CD4-positive, alpha-beta T cell treated with Interleukin-2 at 100 ng/mL for 4 hours (primary cell): Measurements from ENCODE around the gene AZIN2.
A peak's percentile ranks its signal among the peaks of the same experiment; 100 is the strongest.
"Not testable (repeated sequence)": the region's sequence is repeated elsewhere in the genome, so short reads cannot be mapped to it uniquely, and the experiment has no call there.

Experiments used
- DNase-seq: peaks from one replicate; pipeline ENCODE4 v3.0.0-alpha.2; 2020; ENCODE audit warnings: low spot score

AZIN2 gene

DNA sequence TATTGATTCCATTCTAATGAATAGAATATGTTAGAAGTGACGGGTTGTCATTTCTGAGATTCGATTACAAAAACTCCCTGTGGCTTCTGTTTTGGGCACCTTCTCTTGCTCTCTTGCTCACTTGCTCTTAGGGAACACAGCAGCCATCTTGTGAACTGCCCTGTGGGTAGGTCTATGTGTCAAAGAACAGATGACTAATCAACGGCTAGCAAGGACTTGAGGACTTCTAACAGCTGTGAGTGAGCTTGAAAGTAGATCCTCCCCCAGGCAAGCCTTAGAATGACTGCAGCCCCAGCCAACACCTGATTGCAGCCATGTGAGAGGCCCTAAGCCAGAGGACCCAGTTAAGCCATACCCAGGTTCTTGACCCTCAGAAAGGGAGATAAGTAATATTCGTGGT is 49.3 kb downstream of the AZIN2 start:
- peak; percentile 46 for DNase-seq

DNA sequence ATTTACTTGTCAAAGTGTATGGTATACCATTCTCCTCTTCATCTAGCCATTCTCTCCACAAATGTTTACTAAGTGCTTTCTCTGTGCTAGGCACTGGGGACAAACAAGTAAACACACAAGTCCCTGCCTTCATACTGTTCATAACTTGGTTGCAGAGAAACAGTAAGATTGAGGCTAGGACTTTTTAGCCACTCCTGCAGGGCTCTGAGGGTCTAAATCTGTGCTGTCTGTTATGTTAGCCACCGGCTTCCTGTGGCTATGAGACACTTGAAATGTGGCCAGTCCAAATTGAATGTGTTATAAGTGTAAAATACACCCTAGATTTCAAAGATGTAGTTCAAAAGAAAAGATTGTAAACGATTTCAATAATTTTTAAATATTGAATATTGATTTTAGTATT is 50.2 kb downstream of the AZIN2 start:
- no peak for DNase-seq

DNA sequence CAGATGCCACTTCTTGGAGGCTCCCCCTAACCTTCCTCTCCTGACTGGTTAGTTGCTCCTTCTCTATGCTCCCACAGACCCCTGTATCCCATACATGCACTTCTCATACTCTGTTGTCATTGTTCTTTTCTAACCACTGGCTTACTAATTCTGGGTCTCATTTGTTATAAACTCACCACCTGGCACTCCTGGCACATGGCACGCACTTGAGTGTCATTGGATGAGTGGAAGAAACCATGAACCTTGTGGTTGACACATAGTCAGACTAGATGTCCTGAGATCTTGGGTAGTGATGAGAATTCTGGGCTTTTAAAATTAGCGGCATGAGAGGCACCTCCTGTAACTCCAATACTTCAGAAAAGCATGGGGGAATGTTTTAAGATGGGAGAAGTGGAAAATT is 51.6 kb downstream of the AZIN2 start:
- DNase-seq: no peak

GRCh38 chr1:33133478-33134105 is 52.6 kb downstream of the AZIN2 start:
- DNase-seq: no peak

- DNase-seq: not testable (repeated sequence)
Measured at GRCh38 chr1:33136041-33136440, 55.1 kb downstream of the AZIN2 start.

DNA sequence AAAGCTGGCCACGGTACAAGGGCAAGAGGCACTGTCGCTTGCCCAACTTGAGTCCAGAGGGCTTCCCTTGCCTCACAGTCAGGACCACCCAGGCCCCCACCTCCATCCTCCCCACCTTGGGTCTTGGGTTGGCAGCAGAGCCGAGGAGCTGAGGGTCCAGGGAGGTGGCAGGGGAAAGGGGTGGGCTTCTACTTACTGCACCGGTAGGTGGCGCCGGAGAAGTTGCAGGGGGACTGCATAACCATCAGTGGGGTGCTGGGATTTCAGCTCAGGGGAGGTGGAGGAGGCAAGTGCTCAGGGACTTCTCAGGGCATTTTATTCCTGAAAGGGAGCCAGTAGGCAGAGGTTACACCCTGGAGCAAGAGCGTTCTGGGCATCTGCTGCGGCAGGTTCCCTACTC is 56.8 kb downstream of the AZIN2 start:
- DNase-seq: peak; percentile 22

DNA sequence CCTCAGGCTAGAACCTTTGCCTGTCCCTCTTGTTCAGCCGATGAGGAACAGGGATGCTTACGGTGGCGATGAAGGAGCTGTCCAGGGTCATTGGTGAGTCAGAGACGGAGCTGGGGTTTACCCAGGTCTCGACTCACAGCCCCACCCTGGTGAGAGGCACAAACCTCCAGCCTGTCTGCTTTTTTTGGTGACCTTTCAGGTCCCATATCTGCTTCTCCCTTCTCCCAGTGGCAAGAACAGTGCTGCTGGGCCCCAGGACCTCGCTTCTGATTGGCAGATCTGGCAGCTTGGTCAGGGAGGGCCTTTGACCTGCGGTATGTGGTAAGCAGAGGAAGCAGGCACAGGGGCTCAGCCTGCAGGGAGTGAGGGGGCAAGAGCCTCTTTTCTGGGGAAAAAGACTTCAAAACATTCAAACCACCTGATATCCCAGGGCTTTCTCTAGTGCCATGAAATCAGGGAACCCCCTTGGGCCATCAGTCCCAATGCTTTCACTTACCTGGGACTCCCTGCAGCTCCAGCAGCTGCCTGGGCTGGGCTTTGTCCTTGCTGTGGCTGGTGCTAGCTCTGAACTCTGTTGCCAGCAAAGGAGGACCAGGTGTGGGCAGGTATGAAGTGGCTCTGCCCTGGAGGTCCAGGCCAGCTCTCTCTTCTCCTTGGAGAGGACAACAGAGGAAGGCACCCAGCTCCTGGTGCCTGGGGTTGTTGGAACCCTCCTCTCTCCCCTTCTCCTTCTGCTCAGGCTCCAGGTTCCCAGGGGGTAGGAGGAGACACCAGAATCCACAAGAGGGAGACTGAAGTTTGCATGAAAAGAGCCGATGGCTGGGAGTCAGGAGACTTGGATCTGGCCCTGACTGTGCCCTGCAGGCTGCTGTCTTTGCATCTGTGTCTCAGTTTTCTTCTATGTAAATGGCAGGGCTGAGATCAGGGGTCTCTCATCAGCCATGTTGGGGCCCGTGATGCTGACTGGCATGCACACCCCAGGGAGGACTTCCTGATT is 59.5 kb downstream of the AZIN2 start:
- DNase-seq: no peak

- DNase-seq: no peak
Measured at GRCh38 chr1:33141216-33141615, 60.3 kb downstream of the AZIN2 start.

DNA sequence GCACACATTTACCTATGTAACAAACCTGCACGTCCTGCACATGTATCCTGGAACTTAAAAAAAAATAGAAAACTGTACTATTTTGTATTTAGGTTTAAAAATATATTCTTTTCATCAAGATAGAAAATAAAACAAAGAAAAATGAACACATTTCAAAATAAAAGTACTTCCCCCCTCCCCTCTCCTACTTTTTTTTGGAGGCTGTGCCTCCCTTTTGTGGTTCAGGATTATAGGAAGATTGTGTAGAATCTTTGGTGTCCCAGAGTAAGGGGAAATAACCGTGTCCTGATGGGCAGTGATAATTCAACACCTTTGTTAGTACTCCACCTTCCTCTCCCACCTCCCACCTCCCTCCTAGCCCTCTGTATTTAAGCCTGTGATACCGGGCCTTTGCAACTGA is 60.8 kb downstream of the AZIN2 start:
- DNase-seq: no peak

DNA sequence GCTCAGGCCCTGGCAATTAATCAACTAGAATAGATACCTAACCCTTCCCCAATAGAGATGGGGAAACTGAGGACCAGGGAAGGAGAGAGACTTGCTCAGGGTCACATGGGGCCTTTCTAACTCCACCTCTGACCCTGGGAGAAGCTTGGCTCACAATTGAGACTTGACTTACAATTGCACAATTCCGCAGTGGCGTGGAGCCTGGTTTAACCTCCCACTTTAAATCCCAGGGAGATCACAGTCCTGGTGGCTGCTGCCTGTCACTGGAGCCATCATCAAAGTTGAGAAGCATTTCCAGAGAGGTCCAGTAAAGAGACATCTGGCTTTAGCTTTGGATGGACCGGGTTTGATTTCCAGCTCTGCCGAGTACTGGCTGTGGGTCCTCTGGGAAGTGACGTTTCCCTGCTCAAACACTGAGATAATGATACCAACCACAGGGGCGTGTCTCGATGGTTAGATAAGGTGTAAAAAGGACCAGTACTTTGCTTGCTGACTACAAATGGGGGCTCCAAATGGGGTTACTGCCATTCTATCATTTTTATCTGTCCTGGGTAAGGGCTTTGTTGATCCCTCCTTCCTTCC is 61.6 kb downstream of the AZIN2 start:
- no peak for DNase-seq

DNA sequence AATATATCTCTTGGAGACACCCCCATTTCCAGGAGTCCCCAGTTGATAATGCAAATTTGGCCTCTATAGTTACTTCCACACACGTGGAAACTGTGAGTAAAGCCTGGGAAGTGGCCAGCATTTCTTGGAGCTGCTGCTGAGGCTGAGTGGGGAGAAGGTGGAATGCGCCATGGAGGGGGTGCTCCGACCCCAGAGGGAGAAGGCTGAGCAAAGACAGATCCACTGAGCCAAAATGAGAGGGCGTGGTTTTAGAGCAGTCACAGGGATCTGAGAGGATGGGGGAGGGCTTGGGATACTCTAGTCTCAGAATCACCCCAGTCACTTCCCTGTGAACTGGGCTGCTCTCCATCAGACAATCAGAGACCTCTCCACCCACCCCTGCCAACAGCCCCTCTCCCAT is 62.2 kb downstream of the AZIN2 start:
- no peak for DNase-seq

GRCh38 chr1:33143698-33144097 is 62.7 kb downstream of the AZIN2 start:
- DNase-seq: no peak

GRCh38 chr1:33146003-33146402 is 65.0 kb downstream of the AZIN2 start:
- DNase-seq: no peak

- DNase-seq: no peak
Measured at GRCh38 chr1:33147275-33147996, 66.5 kb downstream of the AZIN2 start.

DNA sequence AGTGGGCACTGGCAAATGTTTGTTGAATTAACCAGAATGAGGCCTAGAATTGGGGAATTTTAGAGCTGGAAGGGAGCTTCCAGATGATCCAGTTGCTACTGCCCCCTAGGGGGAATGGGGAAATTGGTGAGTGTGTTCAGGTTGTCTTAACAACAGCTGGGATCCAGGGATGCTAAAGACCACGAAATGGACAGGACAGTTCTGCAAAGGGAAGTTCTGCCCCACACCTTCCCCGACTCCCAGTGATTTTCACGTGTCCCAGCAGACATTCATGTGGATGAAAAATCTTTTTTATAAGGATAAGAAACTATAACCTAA is 67.0 kb downstream of the AZIN2 start:
- peak; percentile 14 for DNase-seq

- no peak for DNase-seq
Measured at GRCh38 chr1:33148615-33149014, 67.7 kb downstream of the AZIN2 start.

DNA sequence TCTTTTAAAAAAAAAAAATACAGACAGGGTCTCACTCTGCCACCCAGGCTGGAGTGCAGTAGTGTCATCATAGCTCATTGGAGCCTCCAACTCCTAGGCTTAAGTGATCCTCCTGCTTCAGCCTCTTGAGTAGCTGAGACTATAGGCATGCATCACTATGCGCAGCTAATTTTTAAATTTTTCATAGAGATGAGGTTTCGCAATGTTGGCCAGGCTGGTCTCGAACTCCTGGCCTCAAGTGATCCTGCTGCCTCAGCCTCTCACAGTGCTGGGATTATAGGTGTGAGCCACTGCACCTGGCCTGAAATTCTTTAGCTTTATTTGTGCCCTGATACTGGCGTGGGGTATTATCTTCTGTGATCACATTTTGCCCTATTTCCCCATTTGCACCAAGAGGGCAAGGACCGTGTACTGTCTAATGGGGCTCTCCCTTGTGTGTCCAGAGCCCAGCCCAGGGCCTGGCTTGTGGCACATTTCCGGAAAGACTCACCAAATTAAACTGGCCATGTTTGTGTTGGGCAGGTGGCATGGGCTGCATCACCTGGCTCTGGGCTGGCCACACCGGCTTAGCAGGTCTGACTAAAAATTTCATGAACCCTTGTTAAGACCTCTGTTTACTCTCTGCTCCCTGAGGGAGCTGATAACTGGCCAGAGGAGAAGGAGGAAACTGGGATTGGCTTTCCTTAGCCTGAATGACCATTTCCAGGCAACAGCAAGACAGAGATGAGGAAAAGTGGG is 68.7 kb downstream of the AZIN2 start:
- no peak for DNase-seq

GRCh38 chr1:33150522-33150921 is 69.6 kb downstream of the AZIN2 start:
- no peak for DNase-seq

DNA sequence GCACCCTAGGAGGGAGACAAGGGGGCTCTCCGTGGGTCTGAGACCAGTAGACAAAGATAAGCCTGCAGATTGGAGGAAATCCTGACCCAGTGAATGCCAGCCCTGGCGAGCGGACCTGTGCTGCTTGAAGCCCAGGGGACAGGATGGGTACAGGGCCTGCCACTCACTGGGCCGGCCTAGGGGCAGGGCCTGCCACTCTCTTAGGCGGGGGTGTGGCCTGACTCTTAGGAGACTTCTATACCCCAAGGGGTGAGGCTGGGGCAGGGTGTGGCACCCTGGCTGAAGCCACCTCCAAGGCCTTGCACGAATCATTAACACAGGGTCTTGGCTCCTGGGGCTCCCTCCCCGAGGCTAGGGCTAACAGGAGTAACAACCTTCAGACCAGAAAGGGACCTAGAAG is 70.2 kb downstream of the AZIN2 start:
- no peak for DNase-seq

- no peak for DNase-seq
Measured at GRCh38 chr1:33152685-33153432, 71.9 kb downstream of the AZIN2 start.

- no peak for DNase-seq
Measured at GRCh38 chr1:33153650-33154049, 72.7 kb downstream of the AZIN2 start.
